NCI-H1092 treated with DMSO at 0.1 percent for 48 hours (cell line): ENCODE data around the gene SENP7.
"Not testable (repeated sequence)": the region's sequence is repeated elsewhere in the genome, so short reads cannot be mapped to it uniquely, and the experiment has no call there.

Source experiments
- DNase-seq: peaks from one replicate; lab custom pipeline; 2025; lab: John Stamatoyannopoulos, UW

Gene SENP7

GRCh38 chr3:101329016-101329673 lies 183.9 kb downstream of the SENP7 start:
- no peak for DNase-seq

- no peak for DNase-seq
Measured at GRCh38 chr3:101325393-101326134, 187.4 kb downstream of the SENP7 start.

- no peak for DNase-seq
Measured at GRCh38 chr3:101320475-101320874, 192.5 kb downstream of the SENP7 start, which contains the start of gene IMPG2. IMPG2 (minus strand) TSS chr3:101320575; CDS start chr3:101320372, 203 bp downstream.

- no peak for DNase-seq
Measured at GRCh38 chr3:101319531-101319930, 193.5 kb downstream of the SENP7 start.

GRCh38 chr3:101312545-101312944 lies 200.5 kb downstream of the SENP7 start:
- no peak for DNase-seq

- no peak for DNase-seq
Measured at GRCh38 chr3:101311676-101312075, 201.3 kb downstream of the SENP7 start.

GRCh38 chr3:101310978-101311375 lies 202.0 kb downstream of the SENP7 start:
- no peak for DNase-seq

GRCh38 chr3:101308147-101308772 lies 204.8 kb downstream of the SENP7 start:
- not testable (repeated sequence) for DNase-seq

- no peak for DNase-seq
Measured at GRCh38 chr3:101303836-101304235, 209.2 kb downstream of the SENP7 start.

GRCh38 chr3:101303089-101303731 lies 209.8 kb downstream of the SENP7 start:
- DNase-seq: no peak

- no peak for DNase-seq
Measured at GRCh38 chr3:101300073-101300472, 212.9 kb downstream of the SENP7 start.

GRCh38 chr3:101292027-101292426 lies 221.0 kb downstream of the SENP7 start:
- DNase-seq: no peak

GRCh38 chr3:101288294-101288693 lies 224.7 kb downstream of the SENP7 start:
- DNase-seq: no peak

- no peak for DNase-seq
Measured at GRCh38 chr3:101284757-101285156, 228.3 kb downstream of the SENP7 start.

GRCh38 chr3:101281521-101282030 lies 231.4 kb downstream of the SENP7 start:
- DNase-seq: no peak

GRCh38 chr3:101279765-101280385 lies 233.1 kb downstream of the SENP7 start:
- DNase-seq: no peak

GRCh38 chr3:101279162-101279561 lies 233.8 kb downstream of the SENP7 start:
- no peak for DNase-seq

- no peak for DNase-seq
Measured at GRCh38 chr3:101278727-101279126, 234.3 kb downstream of the SENP7 start.
